Measurements from ENCODE around the gene DUOXA1. TPM values are rescaled to one million over a fixed set of nuclear protein-coding genes. Genes with fewer than 3 reads are reported as not detected.

Gene DUOXA1
- total and polyA plus RNA-seq, 5 donors = 0.72 to 2.1 (median 1.3) TPM

GRCh38 chr15:45117308-45118130 is 12.2 kb downstream of the DUOXA1 start:
- Histone ChIP-seq H3K27me3 (ENCODE audit: control insufficient read depth, insufficient read depth) (no peaks in the 10 kb centered on the region), H3K27ac (ENCODE audit: low read length) (no peak overlapping the region), H3K9me3 (ENCODE audit: control insufficient read depth, low read length) (no peaks in the 10 kb centered on the region), H3K4me3 (ENCODE audit: low read length) (no peak overlapping the region), H3K4me1 (ENCODE audit: control insufficient read depth, insufficient read depth, low read length) (no peaks in the 10 kb centered on the region)
- intact Hi-C loops (cut with DNase I) = loop anchor here in 2 of 4 donors (10.0 kb wide), 2 partner anchors 83 to 143 kb away; no protein-coding TSS in a partner anchor
- peak in 1 of 3 donors; percentile 48 for DNase-seq
- 41% methylated on average over 33 of the region's 33 CpGs for WGBS
- ATAC-seq = peak; percentile 28 to 46

- Histone ChIP-seq H3K4me1 (ENCODE audit: control insufficient read depth, insufficient read depth, low read length) (no peaks in the 10 kb centered on the region), H3K27me3 (ENCODE audit: control insufficient read depth, insufficient read depth) (no peaks in the 10 kb centered on the region), H3K9me3 (ENCODE audit: control insufficient read depth, low read length) (no peaks in the 10 kb centered on the region), H3K27ac (ENCODE audit: low read length) (no peak overlapping the region), H3K4me3 (ENCODE audit: low read length) (no peak overlapping the region)
- ATAC-seq = peak in 1 of 2 donors; percentile 13
- 29% methylated on average over 65 of the region's 65 CpGs for WGBS
- peak in 1 of 3 donors; percentile 54 for DNase-seq
- intact Hi-C loops (cut with DNase I) = loop anchor here in 2 of 4 donors (10.0 kb wide), 2 partner anchors 82 to 142 kb away; no protein-coding TSS in a partner anchor
These were observed 13.0 kb downstream of the DUOXA1 start for GRCh38 chr15:45116482-45117307.

- intact Hi-C loops (cut with DNase I) = loop anchor here in 2 of 4 donors (10.0 kb wide), 2 partner anchors 81 to 141 kb away; no protein-coding TSS in a partner anchor
- Histone ChIP-seq H3K4me1 (ENCODE audit: control insufficient read depth, insufficient read depth, low read length) (no peaks in the 10 kb centered on the region), H3K27ac (ENCODE audit: low read length) (no peak overlapping the region), H3K27me3 (ENCODE audit: control insufficient read depth, insufficient read depth) (no peaks in the 10 kb centered on the region), H3K9me3 (ENCODE audit: control insufficient read depth, low read length) (no peaks in the 10 kb centered on the region), H3K4me3 (ENCODE audit: low read length) (no peak overlapping the region)
- ATAC-seq = no peak
- DNase-seq = peak in 1 of 3 donors; percentile 11
- 37% methylated on average over 19 of the region's 19 CpGs for WGBS
These were observed 13.6 kb downstream of the DUOXA1 start for GRCh38 chr15:45116006-45116481.

GRCh38 chr15:45115312-45115820 is 14.3 kb downstream of the DUOXA1 start:
- DNase-seq = peak in 1 of 3 donors; percentile 15
- H3K27me3 ChIP-seq (ENCODE audit: control insufficient read depth, insufficient read depth) = no peaks in the 10 kb centered on the region
- H3K27ac ChIP-seq (ENCODE audit: low read length) = no peak overlapping the region
- no peak overlapping the region for H3K4me3 ChIP-seq (ENCODE audit: low read length)
- intact Hi-C loops (cut with DNase I) = loop anchor here in 2 of 4 donors (10.0 kb wide), 2 partner anchors 81 to 141 kb away; no protein-coding TSS in a partner anchor
- no peaks in the 10 kb centered on the region for H3K9me3 ChIP-seq (ENCODE audit: control insufficient read depth, low read length)
- WGBS = 66% methylated on average over 7 of the region's 7 CpGs
- H3K4me1 ChIP-seq (ENCODE audit: control insufficient read depth, insufficient read depth, low read length) = no peaks in the 10 kb centered on the region
- ATAC-seq = no peak

GRCh38 chr15:45114751-45115085 is 15.0 kb downstream of the DUOXA1 start:
- no peaks in the 10 kb centered on the region for H3K27me3 ChIP-seq (ENCODE audit: control insufficient read depth, insufficient read depth)
- H3K27ac ChIP-seq (ENCODE audit: low read length) = no peak overlapping the region
- ATAC-seq = no peak
- no peak overlapping the region for H3K4me3 ChIP-seq (ENCODE audit: low read length)
- peak in 1 of 3 donors; percentile 15 for DNase-seq
- intact Hi-C loops (cut with DNase I) = loop anchor here in 2 of 4 donors (10.0 kb wide), 2 partner anchors 80 to 140 kb away; no protein-coding TSS in a partner anchor
- no peaks in the 10 kb centered on the region for H3K4me1 ChIP-seq (ENCODE audit: control insufficient read depth, insufficient read depth, low read length)
- H3K9me3 ChIP-seq (ENCODE audit: control insufficient read depth, low read length) = no peaks in the 10 kb centered on the region
- WGBS = 7% methylated on average over 2 of the region's 2 CpGs

GRCh38 chr15:45114076-45114750 is 15.5 kb downstream of the DUOXA1 start, which contains the start of the genes DUOX2 and DUOXA2:
DUOX2 (minus strand) TSS chr15:45114172; CDS start chr15:45113411, 761 bp downstream.
DUOXA2 (plus strand) TSS chr15:45114326; CDS start chr15:45114606, 280 bp downstream.
- intact Hi-C loops (cut with DNase I) = loop anchor here in 2 of 4 donors (10.0 kb wide), 2 partner anchors 79 to 139 kb away; no protein-coding TSS in a partner anchor

GRCh38 chr15:45113380-45113990 is 16.2 kb downstream of the DUOXA1 start:
- Histone ChIP-seq H3K4me3 (ENCODE audit: low read length) (no peak overlapping the region), H3K27me3 (ENCODE audit: control insufficient read depth, insufficient read depth) (no peaks in the 10 kb centered on the region)
- intact Hi-C loops (cut with DNase I) = loop anchor here in 2 of 4 donors (10.0 kb wide), 2 partner anchors 79 to 139 kb away; no protein-coding TSS in a partner anchor

More at GRCh38 chr15:45114076-45114750, 15.5 kb downstream of the DUOXA1 start, which contains the start of the genes DUOX2 and DUOXA2:
- WGBS = 3% methylated on average over 42 of the region's 42 CpGs
- H3K9me3 ChIP-seq (ENCODE audit: control insufficient read depth, low read length) = no peaks in the 10 kb centered on the region
- H3K4me1 ChIP-seq (ENCODE audit: control insufficient read depth, insufficient read depth, low read length) = no peaks in the 10 kb centered on the region
- no peak within 1 kb of the TSS for H3K27ac ChIP-seq (ENCODE audit: low read length)
- ATAC-seq = no peak
- DNase-seq = peak in 1 of 3 donors; percentile 42
- no peak within 1 kb of the TSS for H3K4me3 ChIP-seq (ENCODE audit: low read length)
- H3K27me3 ChIP-seq (ENCODE audit: control insufficient read depth, insufficient read depth) = no peaks in the 10 kb centered on the region

GRCh38 chr15:45112591-45113379 is 16.9 kb downstream of the DUOXA1 start:
- peak in 1 of 3 donors; percentile 45 for DNase-seq
- H3K4me3 ChIP-seq (ENCODE audit: low read length) = no peak overlapping the region
- no peak for ATAC-seq
- H3K9me3 ChIP-seq (ENCODE audit: control insufficient read depth, low read length) = no peaks in the 10 kb centered on the region
- H3K27me3 ChIP-seq (ENCODE audit: control insufficient read depth, insufficient read depth) = no peaks in the 10 kb centered on the region
- WGBS = 2% methylated on average over 58 of the region's 58 CpGs
- intact Hi-C loops (cut with DNase I) = loop anchor here in 2 of 4 donors (10.0 kb wide), 2 partner anchors 78 to 138 kb away; no protein-coding TSS in a partner anchor
- H3K4me1 ChIP-seq (ENCODE audit: control insufficient read depth, insufficient read depth, low read length) = no peaks in the 10 kb centered on the region
- H3K27ac ChIP-seq (ENCODE audit: low read length) = no peak overlapping the region

More at GRCh38 chr15:45113380-45113990, 16.2 kb downstream of the DUOXA1 start:
- H3K27ac ChIP-seq (ENCODE audit: low read length) = no peak overlapping the region
- no peaks in the 10 kb centered on the region for H3K4me1 ChIP-seq (ENCODE audit: control insufficient read depth, insufficient read depth, low read length)
- no peak for ATAC-seq
- WGBS = 19% methylated on average over 14 of the region's 14 CpGs
- no peaks in the 10 kb centered on the region for H3K9me3 ChIP-seq (ENCODE audit: control insufficient read depth, low read length)
- peak in 1 of 3 donors; percentile 21 for DNase-seq

GRCh38 chr15:45112143-45112590 is 17.5 kb downstream of the DUOXA1 start:
- Histone ChIP-seq H3K27ac (ENCODE audit: low read length) (no peak overlapping the region), H3K9me3 (ENCODE audit: control insufficient read depth, low read length) (no peaks in the 10 kb centered on the region), H3K27me3 (ENCODE audit: control insufficient read depth, insufficient read depth) (no peaks in the 10 kb centered on the region), H3K4me3 (ENCODE audit: low read length) (no peak overlapping the region), H3K4me1 (ENCODE audit: control insufficient read depth, insufficient read depth, low read length) (no peaks in the 10 kb centered on the region)
- intact Hi-C loops (cut with DNase I) = loop anchor here in 2 of 4 donors (10.0 kb wide), 2 partner anchors 77 to 137 kb away; no protein-coding TSS in a partner anchor
- no peak for ATAC-seq
- no peak for DNase-seq
- 14% methylated on average over 13 of the region's 13 CpGs for WGBS
